ENCODE measurements around the gene TEX28.
"Not testable (repeated sequence)": the region's sequence is repeated elsewhere in the genome, so short reads cannot be mapped to it uniquely, and the experiment has no call there.

The TEX28 gene

DNA sequence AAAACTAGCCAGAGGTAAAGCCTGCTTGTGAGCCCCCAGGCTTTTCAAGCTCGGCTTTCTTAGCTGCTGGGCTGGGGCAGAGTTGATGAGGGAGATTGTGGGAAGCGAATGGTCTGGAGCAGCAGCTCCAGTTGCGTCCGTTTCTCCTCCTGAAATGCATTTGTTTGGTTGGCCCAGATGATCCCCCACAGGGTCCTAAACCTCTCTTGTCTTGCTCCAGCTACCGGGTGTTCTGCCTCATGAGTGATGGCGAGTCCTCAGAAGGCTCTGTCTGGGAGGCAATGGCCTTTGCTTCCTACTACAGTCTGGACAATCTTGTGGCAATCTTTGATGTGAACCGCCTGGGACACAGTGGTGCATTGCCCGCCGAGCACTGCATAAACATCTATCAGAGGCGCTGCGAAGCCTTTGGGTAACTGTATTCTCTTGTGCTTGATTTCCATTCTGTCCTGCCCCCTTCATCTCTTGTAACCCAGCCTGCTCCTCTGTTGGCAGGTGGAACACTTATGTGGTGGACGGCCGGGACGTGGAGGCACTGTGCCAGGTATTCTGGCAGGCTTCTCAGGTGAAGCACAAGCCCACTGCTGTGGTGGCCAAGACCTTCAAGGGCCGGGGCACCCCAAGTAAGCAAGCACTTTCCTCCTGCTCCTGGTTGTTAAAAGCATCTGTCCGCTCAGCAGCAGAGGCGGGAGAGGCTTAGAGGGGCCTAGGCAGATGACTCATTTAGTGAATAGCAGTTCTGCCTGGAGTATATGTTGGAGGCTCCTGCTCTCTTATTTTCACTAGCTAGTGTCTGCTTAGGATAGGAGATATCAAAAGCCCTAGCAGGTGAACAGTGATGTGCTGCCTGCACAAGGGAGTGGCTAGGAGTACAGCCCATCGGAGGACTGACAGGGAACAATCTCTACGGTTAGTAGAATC is 16.0 kb upstream of the TEX28 start:
- FAIRE-seq, result no peak

DNA sequence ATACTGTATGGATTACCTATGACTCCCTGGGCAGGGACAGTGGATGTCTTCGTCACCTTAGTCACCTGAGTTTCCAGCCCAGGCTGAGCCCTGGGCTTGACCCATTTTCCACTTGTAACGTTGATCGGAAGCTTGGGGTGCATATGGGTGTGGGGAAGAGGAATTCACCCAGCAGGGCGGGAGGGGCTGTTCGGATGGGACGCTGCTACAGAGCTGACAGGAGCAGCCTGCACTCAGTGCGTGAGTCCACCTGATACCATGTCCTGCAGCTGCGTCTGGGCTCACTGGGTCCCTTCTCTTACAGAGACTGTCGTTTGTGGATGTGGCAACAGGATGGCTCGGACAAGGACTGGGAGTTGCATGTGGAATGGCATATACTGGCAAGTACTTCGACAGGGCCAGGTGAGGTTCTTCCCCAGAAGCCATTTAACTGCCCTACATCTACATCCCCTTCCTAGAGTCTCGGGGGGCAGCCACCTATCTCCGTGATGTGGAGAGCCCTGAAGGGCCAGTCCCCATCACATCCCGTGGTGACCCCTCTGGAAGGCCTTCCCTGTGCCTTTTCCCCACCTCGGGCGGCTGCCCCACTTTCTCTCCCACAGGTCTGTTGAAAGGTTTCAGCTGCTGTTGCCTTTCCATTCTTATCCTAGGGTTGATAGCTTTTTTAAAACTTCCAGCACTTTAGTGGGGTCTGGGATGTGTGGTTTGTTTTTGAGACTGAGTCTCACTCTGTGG is 14.3 kb upstream of the TEX28 start:
- no peak for FAIRE-seq

DNA sequence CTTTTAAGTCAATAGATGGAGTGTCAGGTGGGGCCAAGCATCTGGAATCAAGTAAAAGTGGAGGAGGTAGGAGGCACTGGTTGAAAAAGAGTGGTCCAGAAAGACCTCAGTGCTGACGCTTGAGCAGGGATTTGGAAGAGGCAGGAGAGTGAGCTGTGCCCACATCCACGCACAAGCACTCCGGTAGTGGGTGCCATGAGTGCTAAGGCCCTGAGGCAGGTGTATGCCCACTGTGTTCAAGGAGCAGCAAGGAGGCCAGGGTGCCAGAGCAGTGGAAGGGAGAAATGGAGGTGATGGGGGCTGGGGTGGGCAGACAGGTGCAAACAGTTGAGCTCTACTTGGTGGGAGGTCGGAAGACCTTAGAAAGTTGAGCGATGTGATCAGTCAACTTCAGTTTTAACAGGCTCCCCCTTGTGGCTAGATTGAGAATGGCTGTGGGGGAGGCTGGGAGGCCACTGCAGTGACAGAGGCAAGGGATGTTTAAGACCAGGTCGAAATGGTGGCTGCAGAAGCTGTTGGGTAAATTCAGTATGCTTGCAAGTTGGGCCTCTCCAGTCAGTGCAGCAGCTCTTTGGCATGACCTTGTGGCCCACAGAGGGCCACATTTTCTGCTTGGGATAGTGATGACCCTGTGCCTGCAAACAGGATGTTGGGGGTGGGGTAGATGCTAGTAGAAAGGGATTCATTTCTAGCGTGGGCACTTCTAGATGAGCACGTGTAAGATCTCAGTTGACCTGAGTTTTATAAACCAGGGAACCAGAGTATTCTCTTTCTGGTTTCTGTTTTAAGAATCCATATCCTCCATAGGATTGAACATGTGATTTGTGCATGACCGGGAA is 13.4 kb upstream of the TEX28 start:
- FAIRE-seq, result peak; percentile 68

DNA sequence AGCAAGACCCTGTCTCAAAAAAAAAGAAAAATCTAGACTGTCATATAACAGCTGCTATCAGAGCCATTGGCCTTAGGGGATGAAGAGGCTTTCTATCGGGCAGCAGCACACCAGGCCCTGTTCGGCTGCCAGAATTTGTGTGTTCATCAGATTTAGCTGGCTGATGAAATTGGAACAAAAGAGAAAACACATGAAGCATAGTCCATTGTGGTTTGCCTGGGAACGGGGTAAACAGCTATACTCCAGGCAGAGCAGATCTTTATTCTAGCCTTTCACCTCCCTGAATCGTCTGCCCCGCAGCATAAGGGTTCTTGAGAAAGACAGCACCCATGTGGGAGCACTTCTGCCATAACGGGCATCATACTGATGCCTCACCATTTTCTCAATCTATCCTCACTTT is 12.3 kb upstream of the TEX28 start:
- FAIRE-seq, result no peak

DNA sequence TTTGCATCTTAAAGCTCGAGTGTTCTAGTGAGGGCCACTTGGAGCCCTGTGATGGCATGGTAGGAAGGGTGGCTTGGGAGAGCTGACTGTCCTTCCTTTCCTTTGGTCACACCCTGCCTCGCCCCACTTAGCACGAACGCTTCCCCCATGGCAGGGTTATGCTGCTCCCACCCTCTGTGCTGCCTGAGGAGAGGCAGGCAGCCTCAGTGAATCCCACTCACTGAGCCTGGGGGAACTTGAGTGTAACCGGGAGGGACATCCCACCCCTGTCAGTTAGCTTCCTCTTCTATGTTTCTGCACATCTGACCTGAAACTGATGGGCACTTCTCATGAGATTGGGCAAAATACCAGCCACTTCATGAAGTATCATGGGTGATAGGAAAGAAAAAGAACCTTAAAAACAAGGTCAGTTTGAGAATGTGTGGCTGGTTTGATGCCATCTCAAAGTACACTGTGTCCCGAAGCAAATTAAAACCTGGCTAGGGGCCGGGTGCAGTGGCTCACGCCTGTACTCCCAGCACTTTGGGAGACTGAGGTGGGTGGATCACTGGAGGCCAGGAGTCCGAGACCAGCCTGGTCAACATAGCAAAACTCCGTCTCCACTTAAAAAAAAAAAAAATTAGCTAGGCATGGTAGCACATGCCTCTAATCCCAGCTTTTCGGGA is 10.7 kb upstream of the TEX28 start:
- no peak for FAIRE-seq

DNA sequence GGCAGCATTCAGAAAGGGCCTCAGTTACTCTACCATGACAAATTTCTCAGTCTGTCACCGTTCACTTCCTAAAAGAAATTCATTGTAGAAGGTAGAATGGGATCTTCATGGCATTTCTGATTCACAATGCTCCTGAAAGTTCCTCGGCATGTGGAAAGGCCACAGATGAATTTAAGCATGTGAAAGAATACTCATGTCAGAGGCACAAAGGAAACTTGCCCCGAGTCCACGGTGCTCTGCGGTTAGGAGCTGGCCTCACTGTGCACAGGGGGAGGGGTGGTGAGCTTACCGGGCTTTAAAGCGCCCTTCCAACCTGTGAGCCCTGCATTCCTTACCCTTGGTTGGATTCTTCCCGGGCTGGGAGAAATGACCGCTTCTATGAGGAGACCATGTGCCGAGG is 9.9 kb upstream of the TEX28 start:
- no peak for FAIRE-seq

DNA sequence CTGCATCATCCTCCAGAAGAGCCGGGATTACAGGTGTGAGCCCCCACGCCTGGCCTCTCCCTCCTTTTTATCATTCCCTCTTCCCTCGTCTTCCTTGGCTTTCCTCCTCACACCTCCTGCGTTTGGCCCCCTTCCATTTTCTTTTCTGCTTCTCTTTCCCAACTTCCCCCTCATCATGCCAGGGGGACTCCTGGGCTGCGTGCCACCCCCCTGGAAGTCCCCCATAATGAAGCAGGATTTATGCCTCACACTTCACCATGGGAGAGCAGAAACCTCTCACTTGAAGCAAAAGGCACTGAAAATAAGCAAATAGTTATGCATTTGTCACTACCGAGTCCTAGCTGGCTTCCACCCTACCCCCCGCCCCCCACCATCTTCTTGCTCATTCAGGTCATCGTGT is 8.6 kb upstream of the TEX28 start:
- FAIRE-seq, result no peak

DNA sequence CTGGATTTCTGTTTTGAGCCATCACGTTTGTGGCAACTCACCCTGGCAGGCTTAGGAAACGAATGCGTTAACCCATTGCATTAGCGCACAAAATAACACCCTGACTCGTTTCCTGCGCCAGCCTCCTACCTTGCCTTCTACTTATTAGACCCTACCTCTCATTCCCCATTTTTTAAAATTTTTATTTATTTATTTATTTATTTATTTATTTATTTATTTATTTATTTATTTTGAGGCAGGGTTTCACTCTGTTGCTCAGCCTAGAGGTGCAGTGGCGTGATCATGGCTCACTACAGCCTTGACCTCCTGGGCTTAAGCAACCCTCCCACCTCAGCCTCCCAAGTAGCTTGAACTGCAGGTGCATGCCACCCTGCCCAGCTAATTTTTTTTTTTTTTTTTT is 8.1 kb upstream of the TEX28 start:
- FAIRE-seq, result not testable (repeated sequence)

DNA sequence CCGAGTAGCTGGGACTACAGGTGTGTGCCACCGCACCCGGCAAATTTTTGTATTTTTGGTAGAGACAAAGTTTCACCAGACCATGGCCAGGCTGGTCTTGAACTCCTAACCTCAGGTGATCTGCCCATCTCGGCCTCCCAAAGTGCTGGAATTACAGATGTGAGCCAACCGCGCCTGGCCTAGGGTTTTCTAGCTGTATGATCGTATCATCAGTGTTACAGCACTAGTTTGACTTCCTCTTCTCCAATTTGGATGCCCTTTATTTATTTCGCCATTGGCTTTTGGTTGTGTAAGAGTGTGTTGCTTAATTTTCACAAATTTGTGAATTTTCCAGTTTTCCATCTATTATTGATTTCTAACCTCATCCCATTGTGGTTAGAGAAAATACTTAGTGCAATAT is 5.9 kb upstream of the TEX28 start:
- no peak for FAIRE-seq

DNA sequence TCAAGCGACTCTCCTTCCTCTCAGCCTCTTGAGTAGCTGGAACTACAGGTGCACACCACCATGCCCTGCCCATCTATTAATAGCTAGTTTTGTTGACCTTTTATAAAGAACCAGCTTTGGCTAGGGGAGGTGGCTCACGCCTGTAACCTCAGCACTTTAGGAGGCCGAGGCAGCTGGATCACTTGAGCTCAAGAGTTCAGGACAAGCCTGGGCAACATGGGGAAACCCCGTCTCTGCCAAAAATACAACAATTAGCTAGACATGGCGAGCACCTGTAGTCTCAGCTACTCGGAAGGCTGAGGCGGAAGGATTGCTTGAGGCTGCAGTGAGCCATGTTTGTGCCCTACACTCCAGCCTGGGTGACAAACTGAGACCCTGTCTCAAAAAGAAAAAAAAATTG is 3.4 kb upstream of the TEX28 start:
- no peak for FAIRE-seq

DNA sequence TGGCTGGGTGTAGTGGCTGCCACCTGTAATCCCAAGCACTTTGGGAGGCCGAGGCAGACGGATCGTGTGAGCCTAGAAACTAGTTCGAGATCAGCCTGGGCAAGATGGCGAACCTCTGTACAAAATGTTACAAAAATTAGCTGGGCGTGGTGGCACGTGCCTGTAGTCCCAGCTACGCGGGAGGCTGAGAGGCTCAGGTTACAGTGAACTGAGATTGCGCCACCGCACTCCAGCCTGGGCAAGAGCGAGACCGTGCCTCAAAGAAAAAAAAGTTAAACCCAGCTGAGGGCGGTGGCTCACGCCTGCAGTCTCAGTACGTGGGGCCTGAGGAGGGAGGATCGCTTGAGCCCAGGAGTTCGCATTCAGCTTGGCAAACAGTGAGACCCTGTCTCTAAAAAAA is 1.8 kb upstream of the TEX28 start:
- FAIRE-seq, result no peak

DNA sequence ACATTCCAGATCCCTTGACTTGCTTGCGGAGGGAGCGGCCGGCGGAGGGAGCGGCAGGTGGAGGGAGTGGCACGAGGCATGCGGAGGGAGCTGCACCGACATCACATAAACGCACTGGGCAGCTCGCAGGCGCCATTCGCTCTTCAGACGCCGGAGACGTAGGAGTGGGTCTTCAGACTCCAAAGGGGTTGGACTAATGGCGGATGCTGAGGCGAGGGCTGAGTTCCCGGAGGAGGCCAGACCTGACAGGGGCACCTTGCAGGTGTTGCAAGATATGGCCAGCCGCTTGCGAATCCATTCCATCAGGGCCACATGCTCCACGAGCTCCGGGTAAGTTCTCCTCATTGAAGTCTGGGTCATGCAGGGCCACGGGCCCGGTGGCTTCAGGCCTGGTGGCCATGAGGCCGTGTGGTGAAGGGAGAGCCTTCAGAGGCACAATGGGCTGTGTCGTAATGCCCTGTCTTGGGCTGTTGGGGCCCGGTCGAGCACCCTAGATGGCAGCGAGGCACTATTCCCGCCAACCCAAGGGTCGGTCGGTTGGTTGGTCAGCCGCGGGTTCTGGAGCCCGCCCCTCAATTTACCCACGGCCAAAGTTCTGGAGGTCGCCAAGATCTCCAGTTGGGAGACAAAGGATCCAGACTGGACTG is 863 bp upstream of the TEX28 start, which contains the start of gene TKTL1:
TSS of gene TKTL1 (plus strand) at position 132 of the 647 bp plus-strand sequence. CDS start at position 197, 65 bp downstream.
- FAIRE-seq, result no peak

DNA sequence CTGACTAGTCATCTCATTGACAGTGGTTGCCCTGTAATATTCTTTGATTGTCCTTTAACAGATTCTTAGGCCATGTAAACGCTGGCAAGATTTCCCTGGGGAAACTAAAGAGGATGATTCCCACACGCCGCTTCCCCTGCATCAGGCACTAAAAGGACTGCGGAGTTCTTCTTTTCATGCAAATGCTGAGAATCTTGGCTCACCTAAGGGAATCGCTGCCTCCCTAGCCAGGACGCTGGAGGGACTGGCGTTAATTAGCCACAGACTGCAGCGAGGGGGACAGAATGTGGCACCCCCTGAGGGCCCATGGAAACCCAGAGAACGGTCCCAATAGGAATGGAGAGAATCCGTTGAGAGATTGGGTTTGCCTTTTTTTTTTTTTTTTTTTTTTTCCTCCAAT is 8.5 kb downstream of the TEX28 start:
- FAIRE-seq, result not testable (repeated sequence)

DNA sequence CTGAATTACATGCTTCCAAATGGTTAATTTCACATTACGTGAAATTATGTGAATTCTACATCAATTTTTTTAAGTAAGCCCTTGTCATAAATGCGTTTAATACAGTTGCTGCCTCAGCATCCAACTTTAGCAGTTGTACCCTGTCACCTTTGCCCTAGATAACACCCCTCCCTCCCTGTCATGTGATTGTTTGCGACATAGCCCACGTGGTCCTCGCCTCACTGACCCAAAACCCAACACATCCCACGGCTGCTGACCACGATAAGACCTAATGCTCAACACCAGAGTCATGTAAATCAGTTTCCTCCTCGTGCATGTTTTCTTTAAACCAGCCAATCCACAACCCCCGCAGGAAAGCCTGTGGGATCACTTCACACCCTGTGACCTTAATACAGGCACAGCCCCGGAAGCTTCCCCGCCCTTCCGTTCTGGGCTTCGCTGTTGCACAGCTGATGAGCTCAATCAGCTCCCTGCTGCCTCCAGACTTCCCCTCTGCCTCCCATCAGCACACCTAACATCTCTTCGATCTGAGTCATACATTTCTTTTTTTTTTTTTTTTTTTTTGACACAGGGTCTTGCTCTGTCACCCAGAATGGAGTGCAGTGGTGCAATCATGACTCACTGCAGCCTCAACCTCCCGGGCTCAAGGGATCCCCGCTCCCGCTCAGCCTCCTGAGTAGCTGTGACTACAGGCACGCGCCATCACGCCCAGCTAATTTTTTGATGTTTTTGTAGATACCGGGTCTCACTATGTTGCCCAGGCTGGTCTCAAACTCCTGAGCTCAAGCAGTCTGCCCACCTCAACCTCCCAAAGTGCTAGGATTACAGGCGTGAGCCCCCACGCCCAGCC is 10.2 kb downstream of the TEX28 start:
- FAIRE-seq, result not testable (repeated sequence)

DNA sequence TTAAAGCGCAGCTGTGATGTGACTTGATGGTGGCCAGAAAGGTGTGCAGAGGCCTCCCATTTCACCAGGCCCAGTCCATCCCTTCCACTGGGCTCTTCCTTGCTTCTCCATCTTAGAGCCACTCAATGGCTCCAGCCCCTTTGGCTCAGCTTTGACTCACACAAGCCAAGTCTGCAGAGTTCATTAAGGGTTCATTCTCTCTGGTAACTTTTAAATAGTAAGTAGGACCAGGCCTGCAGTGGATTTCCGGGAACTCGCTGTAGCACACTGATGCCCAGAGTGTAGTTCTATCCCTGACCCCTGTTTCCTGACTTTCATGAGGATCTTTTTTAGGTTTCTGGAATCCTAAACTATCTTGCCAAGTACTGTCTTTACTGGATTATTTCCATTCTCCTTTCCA is 25.7 kb downstream of the TEX28 start:
- not testable (repeated sequence) for FAIRE-seq

DNA sequence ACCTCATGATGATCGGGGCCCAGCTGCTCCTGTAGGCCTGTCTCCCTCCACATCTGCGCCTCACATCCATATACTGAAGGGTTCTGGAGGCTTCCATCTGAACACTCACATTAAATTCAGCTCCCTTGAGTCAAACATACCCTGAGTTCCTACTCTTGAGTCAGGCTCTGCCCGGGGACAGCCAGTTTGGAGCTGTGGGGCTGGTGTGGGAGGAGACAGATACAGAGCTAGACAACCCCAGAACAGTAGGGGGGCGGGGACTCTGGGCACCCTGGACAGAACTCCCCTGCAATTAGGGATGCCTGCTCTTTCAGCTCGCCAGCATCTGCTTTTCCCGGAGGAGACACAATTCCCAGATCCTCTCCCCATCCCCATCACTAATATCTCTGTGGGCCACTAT is 31.9 kb downstream of the TEX28 start:
- not testable (repeated sequence) for FAIRE-seq

DNA sequence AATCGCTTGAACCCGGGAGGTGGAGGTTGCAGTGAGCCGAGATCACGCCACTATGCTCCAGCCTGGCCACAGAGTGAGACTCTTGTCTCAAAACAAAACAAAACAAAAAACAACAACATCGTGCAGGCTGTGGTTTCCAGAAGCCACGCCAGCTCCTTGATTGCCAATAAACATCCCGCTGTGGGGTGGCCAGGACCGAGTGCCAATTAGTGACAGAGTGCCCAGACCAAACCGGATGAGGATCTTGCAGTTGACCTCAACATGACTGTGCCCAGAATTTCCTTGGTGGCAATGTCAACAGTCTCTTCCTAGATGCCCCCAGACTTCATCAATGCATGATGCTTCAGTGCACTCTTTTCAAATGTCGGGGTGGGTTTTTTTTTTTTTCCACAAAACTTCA is 36.2 kb downstream of the TEX28 start:
- FAIRE-seq, result not testable (repeated sequence)

DNA sequence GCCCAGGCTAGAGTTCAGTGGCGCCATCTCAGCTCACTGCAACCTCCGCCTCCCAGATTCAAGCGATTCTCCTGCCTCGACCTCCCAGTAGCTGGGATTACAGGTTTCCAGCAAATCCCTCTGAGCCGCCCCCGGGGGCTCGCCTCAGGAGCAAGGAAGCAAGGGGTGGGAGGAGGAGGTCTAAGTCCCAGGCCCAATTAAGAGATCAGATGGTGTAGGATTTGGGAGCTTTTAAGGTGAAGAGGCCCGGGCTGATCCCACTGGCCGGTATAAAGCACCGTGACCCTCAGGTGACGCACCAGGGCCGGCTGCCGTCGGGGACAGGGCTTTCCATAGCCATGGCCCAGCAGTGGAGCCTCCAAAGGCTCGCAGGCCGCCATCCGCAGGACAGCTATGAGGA is 37.6 kb downstream of the TEX28 start, which contains the start of gene OPN1MW3:
TSS of gene OPN1MW3 (plus strand) at position 301 of the 400 bp plus-strand sequence. CDS start at position 339, 38 bp downstream.
- not testable (repeated sequence) for FAIRE-seq

DNA sequence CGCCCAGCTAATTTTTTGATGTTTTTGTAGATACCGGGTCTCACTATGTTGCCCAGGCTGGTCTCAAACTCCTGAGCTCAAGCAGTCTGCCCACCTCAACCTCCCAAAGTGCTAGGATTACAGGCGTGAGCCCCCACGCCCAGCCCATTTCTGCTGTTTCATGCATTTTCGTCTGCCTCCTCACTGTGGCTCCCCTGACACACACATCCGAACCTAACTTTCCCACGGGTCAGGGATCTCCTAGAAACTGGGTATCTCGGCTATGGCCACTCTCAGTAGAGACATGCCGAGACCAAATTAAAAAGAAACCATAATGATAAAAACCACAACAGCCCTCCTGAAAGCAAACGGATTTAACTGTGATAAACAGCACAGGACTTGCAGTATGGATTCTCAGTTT is 46.8 kb downstream of the TEX28 start:
- FAIRE-seq, result not testable (repeated sequence)

DNA sequence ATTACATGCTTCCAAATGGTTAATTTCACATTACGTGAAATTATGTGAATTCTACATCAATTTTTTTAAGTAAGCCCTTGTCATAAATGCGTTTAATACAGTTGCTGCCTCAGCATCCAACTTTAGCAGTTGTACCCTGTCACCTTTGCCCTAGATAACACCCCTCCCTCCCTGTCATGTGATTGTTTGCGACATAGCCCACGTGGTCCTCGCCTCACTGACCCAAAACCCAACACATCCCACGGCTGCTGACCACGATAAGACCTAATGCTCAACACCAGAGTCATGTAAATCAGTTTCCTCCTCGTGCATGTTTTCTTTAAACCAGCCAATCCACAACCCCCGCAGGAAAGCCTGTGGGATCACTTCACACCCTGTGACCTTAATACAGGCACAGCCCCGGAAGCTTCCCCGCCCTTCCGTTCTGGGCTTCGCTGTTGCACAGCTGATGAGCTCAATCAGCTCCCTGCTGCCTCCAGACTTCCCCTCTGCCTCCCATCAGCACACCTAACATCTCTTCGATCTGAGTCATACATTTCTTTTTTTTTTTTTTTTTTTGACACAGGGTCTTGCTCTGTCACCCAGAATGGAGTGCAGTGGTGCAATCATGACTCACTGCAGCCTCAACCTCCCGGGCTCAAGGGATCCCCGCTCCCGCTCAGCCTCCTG is 47.4 kb downstream of the TEX28 start:
- not testable (repeated sequence) for FAIRE-seq

All from G401.6 (cell line).